ENCODE measurements around the gene KCNN3. TPM values are rescaled to one million over a fixed set of nuclear protein-coding genes. Genes with fewer than 3 reads are reported as not detected.

KCNN3 gene
- total RNA-seq, 2 donors from 2014 or later, result 3.9 to 4.4 TPM

DNA sequence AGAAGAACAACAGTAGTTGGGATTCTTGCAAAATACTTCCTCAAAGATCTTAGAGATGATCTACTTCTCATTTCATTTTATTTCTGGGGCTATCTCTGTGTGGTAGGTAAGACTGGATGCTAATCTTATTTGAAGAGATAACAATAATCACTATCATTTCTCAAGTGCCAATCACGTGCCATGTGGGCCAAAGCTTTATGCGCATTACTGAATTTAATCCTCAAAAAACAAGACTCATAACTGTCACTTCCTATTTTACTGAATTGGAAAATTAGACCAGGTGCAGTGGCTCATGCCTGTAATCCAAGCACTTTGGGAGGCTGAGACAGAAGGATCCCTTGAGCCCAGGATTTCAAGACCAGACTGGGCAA lies 121.7 kb downstream of the KCNN3 start:
- Histone ChIP-seq H3K9me3 (no peaks in the 10 kb centered on the region), H3K27me3 (no peaks in the 10 kb centered on the region), H3K27ac (no peak overlapping the region), H3K4me1 (peaks cover 0 to 19% of the 10 kb centered on the region in 2 donors), H3K36me3 (no peaks in the 10 kb centered on the region), H3K4me3 (no peak overlapping the region)
- no peak for DNase-seq (ENCODE audit: low spot score)
- TF ChIP-seq, protein P1, sequence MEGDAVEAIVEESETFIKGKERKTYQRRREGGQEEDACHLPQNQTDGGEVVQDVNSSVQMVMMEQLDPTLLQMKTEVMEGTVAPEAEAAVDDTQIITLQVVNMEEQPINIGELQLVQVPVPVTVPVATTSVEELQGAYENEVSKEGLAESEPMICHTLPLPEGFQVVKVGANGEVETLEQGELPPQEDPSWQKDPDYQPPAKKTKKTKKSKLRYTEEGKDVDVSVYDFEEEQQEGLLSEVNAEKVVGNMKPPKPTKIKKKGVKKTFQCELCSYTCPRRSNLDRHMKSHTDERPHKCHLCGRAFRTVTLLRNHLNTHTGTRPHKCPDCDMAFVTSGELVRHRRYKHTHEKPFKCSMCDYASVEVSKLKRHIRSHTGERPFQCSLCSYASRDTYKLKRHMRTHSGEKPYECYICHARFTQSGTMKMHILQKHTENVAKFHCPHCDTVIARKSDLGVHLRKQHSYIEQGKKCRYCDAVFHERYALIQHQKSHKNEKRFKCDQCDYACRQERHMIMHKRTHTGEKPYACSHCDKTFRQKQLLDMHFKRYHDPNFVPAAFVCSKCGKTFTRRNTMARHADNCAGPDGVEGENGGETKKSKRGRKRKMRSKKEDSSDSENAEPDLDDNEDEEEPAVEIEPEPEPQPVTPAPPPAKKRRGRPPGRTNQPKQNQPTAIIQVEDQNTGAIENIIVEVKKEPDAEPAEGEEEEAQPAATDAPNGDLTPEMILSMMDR (IDR thresholded peaks at IDR 0.05), result no peak

DNA sequence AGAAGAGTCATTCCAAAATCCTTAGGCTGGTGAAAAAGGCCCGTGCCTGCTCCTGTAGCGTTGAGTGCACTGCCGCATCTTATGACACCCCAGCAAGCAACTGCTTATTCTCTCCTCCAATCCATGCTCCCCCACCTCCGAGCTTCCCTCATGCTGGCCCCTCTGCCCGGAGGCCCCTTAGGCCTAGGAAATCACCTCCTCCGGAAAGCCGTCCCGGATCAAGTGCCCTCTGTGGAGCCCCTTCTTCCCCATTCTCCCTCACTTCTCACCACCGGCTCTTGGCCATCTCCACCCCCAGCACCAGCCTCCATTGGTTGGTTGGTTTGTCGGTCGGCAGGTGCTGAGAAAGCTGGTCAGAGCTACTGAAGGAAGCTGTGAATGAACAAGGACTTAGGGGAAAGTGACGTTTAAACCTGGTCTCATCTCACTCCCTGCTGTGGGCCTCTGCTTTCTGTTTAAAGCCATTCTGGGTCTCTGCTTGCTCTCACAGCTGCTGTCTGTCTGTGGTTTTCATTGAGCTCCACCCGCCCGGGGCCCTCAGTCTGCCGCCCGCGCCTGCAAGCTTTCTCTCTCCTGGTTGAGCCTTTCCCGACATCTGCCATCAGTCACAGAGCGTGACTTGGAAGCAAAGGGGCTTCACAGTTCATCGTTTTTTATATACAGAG lies 122.2 kb downstream of the KCNN3 start:
- Histone ChIP-seq H3K9me3 (no peaks in the 10 kb centered on the region), H3K27me3 (no peaks in the 10 kb centered on the region), H3K27ac (no peak overlapping the region), H3K4me1 (peaks cover 0 to 21% of the 10 kb centered on the region in 2 donors), H3K36me3 (no peaks in the 10 kb centered on the region), H3K4me3 (no peak overlapping the region)
- DNase-seq (ENCODE audit: low spot score), result no peak
- TF ChIP-seq, protein P1 (IDR thresholded peaks at IDR 0.05), result no peak

DNA sequence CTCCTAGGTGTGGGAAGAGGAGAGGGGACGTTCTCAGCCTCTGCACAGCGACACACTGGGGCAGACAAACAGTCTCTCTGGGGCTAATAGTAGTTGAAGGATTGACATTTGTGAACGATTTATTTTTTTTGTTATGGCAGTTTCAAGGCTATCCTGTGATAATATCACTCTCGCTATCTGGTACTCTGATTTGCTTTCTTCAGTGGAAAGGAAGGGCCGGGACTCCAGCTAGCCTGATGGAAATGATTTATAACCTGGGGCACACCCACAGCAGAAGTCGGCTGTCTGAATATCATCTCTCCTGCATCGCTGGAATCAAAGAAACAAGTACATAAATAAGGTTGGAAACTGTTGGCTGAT lies 122.7 kb downstream of the KCNN3 start:
- Histone ChIP-seq H3K9me3 (no peaks in the 10 kb centered on the region), H3K27me3 (no peaks in the 10 kb centered on the region), H3K4me1 (peaks cover 0 to 26% of the 10 kb centered on the region in 2 donors), H3K4me3 (no peak overlapping the region), H3K27ac (no peak overlapping the region), H3K36me3 (no peaks in the 10 kb centered on the region)
- TF ChIP-seq, protein P1 (IDR thresholded peaks at IDR 0.05), result no peak
- DNase-seq (ENCODE audit: low spot score), result no peak

DNA sequence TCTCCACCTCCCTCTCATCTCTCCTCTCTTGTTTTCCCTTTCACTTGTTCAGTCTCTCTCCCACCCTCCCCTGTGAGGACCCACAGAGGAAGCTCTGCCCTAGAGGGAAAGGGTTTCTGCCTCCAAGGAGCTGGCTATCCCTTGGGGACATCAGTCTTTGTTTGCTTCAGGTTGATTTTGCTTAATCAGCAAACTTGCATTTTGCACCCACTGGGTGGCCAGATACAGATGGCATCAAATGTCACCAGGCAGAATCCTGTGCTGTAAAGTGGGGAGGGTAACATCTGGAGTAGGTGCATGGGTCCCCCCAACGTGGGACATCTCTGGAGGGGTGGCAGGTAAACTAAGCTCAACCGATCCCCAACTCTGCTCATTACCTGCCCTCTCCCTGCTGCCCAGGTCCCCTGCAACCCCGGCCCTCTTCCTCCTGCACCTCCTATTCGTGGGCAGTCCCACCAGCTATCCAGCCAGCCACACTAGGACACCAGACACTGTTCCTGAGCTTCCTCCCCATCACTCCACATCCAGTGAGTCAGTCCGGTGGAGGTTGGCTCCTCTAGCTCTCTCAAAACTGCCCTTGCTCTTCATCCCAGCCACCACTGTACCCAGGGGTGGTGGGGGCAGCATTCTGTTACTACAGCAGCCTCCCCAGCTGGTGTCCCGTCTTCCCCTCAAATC lies 123.3 kb downstream of the KCNN3 start:
- TF ChIP-seq, protein P1 (IDR thresholded peaks at IDR 0.05), result no peak
- no peaks in the 10 kb centered on the region for H3K27me3 ChIP-seq
- H3K9me3 ChIP-seq, result no peaks in the 10 kb centered on the region
- peaks cover 0 to 32% of the 10 kb centered on the region in 2 donors for H3K4me1 ChIP-seq
- no peak overlapping the region for H3K27ac ChIP-seq
- no peak overlapping the region for H3K4me3 ChIP-seq
- no peak for DNase-seq (ENCODE audit: low spot score)
- no peaks in the 10 kb centered on the region for H3K36me3 ChIP-seq

DNA sequence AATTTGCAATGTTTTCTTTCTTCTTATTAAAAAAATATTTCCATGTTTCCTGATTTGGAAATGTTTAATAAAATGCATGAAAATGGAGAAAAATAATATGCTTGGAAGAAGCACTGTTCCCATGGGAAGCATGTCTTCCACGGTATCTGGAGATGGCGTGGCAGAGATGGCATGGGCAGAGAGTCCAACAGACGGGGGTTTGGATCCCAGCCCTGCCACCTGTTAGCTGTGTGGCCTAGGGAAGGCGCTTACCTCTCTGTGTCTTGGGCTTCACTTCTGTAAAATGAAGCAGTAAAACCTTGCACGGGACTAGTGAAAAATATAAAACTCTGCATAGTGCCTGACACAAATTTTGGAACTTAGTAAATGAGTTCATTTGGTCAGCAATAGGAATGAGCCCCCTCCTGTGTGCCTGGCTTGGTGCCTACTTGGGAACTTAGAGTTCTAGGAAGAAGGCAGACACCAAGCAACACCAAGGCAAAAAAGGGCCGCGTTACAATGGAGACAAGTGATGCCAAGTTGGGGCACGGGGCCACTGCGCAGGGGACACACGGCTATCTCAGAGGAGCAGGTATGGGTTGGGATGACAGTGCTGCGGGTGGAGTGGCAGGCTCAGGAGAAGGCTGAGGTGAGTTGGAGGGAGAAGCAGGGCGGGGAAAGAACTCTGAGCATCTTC lies 124.2 kb downstream of the KCNN3 start:
- Histone ChIP-seq H3K27me3 (no peaks in the 10 kb centered on the region), H3K27ac (no peak overlapping the region), H3K4me1 (peaks cover 0 to 31% of the 10 kb centered on the region in 2 donors), H3K4me3 (no peak overlapping the region), H3K36me3 (no peaks in the 10 kb centered on the region), H3K9me3 (no peaks in the 10 kb centered on the region)
- TF ChIP-seq, protein P1 (IDR thresholded peaks at IDR 0.05), result no peak
- no peak for DNase-seq (ENCODE audit: low spot score)
